Spleen (tissue), 7 donors: Measurements from ENCODE around the gene KSR1.
"Not testable (repeated sequence)": the region's sequence is repeated elsewhere in the genome, so short reads cannot be mapped to it uniquely, and the experiment has no call there.

Experiments used
- CTCF ChIP-seq, 11 experiments: fragments of 200-600 bp in 7 of 11; fragments of 450-650 bp in 4 of 11; sonication (generic) in 4 of 11; IDR thresholded peaks in 8 of 11; conservative IDR thresholded peaks in 3 of 11; 1 replicate in 7 of 11; 2 replicates in 4 of 11; pipeline versions ENCODE4 v1.4.0 to v1.8.0; 2016 to 2021; ENCODE audit warnings: antibody characterized with exemption in 11 of 11, inconsistent platforms in 4 of 11, mild to moderate bottlenecking in 1 of 11
- POLR2A ChIP-seq, 3 donors: fragments of 450-650 bp; IDR thresholded peaks; one replicate each; pipeline ENCODE4 v1.5.1; 2017; ENCODE audit warnings: antibody characterized with exemption in 3 of 3, mild to moderate bottlenecking in 1 of 3
- POLR2AphosphoS5 ChIP-seq, 3 donors: sonication (generic); formaldehyde crosslinking; IDR thresholded peaks; one replicate each; pipeline ENCODE4 v1.5.1; 2017; ENCODE audit warnings: antibody characterized with exemption in 3 of 3
- donor health status: DM: no; HTN: no; CAD: no; lungs with moderate emphysema.
- donor health status: DM: no; HTN: no; CAD: no.
- donor health status: DM: no; HTN: no; CAD: no.

DNA sequence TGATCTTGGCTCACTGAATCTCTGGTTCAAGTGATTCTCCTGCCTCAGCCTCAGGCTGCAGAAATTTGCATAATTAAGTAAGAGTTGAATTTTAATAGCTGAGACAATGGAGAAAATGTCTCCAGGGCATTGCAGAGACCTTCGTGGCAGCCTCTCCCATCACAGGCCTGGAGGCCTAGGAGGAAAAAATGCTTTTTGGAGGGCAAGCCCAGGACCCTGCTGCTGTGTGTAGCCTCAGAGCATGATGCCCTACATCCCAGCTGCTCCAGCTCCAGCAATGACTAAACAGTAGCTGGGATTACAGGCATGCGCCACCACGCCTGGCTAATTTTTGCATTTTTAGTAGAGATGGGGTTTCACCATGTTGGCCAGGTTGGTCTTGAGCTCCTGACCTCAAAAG, 45.1 kb downstream of the KSR1 start:
- TF ChIP-seq POLR2A (IDR thresholded peaks at IDR 0.05); POLR2AphosphoS5 (IDR thresholded peaks at IDR 0.05); CTCF (IDR thresholded peaks at IDR 0.05 in 8 of 11, conservative IDR thresholded peaks at IDR 0.05 in 3 of 11): not testable (repeated sequence)
